PC-9 (cell line): ENCODE measurements around the gene PRKG1.

Source experiments
- CTCF ChIP-seq: fragments of 200-600 bp; sonication (generic); conservative IDR thresholded peaks from 2 replicates; pipeline ENCODE4 v1.6.1; 2017; ENCODE audit warnings: mixed run types, antibody characterized with exemption, mild to moderate bottlenecking, moderate library complexity
- EZH2 ChIP-seq: fragments of 200-600 bp; sonication (generic); IDR thresholded peaks from 2 replicates; pipeline ENCODE4 v1.8.0; 2017; ENCODE audit warnings: antibody characterized with exemption, low read depth

- TF ChIP-seq CTCF, result no peak
- TF ChIP-seq EZH2, result no peak
Observed at GRCh38 chr10:52011118-52011517, 936.8 kb downstream of the PRKG1 start.
